Breast epithelium (tissue), 4 donors: Measurements from ENCODE around the gene MDFI. TPM values are rescaled to one million over a fixed set of nuclear protein-coding genes. Genes with fewer than 3 reads are reported as not detected.

ENCODE experiments used
- DNase-seq, 2 donors: peaks; one replicate each; pipeline ENCODE4 v3.0.0-alpha.2; 2019; ENCODE audit warnings: low spot score in 2 of 2
- H3K27ac ChIP-seq, 2 donors: fragments of 200-600 bp; sonication (generic) in 1 of 2; one replicate each; pipeline ENCODE4 v1.5.1; 2016 to 2019; ENCODE audit warnings: mild to moderate bottlenecking in 1 of 2
- H3K27me3 ChIP-seq, 2 donors: fragments of 200-600 bp; sonication (generic) in 1 of 2; one replicate each; pipeline versions ENCODE4 v1.5.1 to v1.6.0; 2017 to 2019; ENCODE audit warnings: control low read depth in 1 of 2, mild to moderate bottlenecking in 1 of 2
- H3K36me3 ChIP-seq: fragments of 200-600 bp; one replicate; pipeline ENCODE4 v1.5.1; 2019
- H3K4me1 ChIP-seq, 2 donors: fragments of 200-600 bp; sonication (generic); one replicate each; pipeline ENCODE4 v1.5.1; 2016 to 2019; ENCODE audit warnings: control low read depth in 1 of 2
- H3K4me3 ChIP-seq, 3 donors: fragments of 200-600 bp; sonication (generic); 1 replicate in 2 of 3; 2 replicates in 1 of 3; pipeline ENCODE4 v1.5.1; 2016 to 2019; ENCODE audit warnings: mild to moderate bottlenecking in 3 of 3, moderate library complexity in 2 of 3
- H3K9me3 ChIP-seq, 2 donors: fragments of 200-600 bp; sonication (generic) in 1 of 2; one replicate each; pipeline ENCODE4 v1.5.1; 2016 to 2019; ENCODE audit warnings: control low read depth in 1 of 2
- POLR2A ChIP-seq: fragments of 450-650 bp; IDR thresholded peaks from one replicate; pipeline ENCODE4 v1.6.1; 2016; ENCODE audit warnings: antibody characterized with exemption, mild to moderate bottlenecking, moderate library complexity
- POLR2AphosphoS5 ChIP-seq, 3 donors: sonication (generic); formaldehyde crosslinking; IDR thresholded peaks; one replicate each; pipeline ENCODE4 v1.6.1; 2017; ENCODE audit warnings: antibody characterized with exemption in 3 of 3
- intact Hi-C: fragments of 100-400 bp; cut with DNase I; formaldehyde crosslinking; loops from one replicate; pipeline ENCODE4 v1.15.1; 2023; ENCODE audit warnings: low total_unique reads
- total RNA-seq, 3 donors: library from RNA; depleted of rRNA; stranded (reverse); fragments of >200 nt; gene quantifications; one replicate each; pipeline ENCODE4 v1.1.0, GENCODE V29; 2016
- TF ChIP-seq, protein P1 (sequence below), 3 donors: fragments of 450-650 bp; IDR thresholded peaks; one replicate each; pipeline ENCODE4 v1.5.1; 2016 to 2017; ENCODE audit warnings: antibody characterized with exemption in 3 of 3, mild to moderate bottlenecking in 3 of 3, moderate library complexity in 3 of 3

Gene MDFI
- total RNA-seq, 3 donors from 2014 or later = 26.7 to 75.8 (median 36.1) TPM

DNA sequence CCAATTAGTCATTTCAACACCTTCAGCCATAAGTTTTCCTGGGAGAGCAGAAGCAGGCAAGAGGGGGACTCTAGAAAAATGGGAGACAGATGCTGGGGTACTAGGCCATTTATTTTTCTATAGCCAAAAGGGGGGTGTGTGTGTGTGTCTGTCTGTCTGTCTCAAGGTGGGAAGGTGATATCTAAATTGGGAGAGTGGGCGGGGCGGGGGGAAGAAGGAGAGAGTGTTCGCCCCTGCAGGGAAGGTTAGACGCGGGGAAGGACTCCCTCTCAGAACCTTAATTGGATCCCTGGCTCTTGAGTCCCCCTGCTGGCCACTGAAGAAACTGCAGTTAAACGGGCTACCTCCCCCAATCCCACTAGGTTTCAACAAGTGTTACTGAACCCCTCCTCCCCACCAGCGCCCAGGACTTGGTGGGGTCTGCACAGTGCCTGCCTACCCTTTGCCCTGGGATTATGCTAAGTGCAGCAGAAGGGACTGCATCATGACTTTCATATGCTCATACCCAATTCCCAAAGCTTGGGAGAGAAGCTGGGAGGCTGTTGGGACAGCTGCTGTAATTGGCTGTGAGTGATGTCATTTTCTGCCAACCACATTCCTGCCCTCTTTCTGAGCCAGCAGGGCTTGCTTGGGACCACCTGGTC, 46.3 kb upstream of the MDFI start:
- no peak overlapping the region for H3K4me3 ChIP-seq
- H3K4me1 ChIP-seq = no peaks in the 10 kb centered on the region
- no peak overlapping the region for H3K27ac ChIP-seq
- intact Hi-C loops = loop anchor here (10.0 kb wide), 1 partner anchor 227 kb away; no protein-coding TSS in a partner anchor
- peaks cover 6% of the 10 kb centered on the region for H3K36me3 ChIP-seq
- peak; percentile 56 to 81 for DNase-seq
- no peaks in the 10 kb centered on the region for H3K9me3 ChIP-seq
- no peaks in the 10 kb centered on the region for H3K27me3 ChIP-seq
- TF ChIP-seq POLR2AphosphoS5 (IDR thresholded peaks at IDR 0.05) = no peak
- TF ChIP-seq, protein P1, sequence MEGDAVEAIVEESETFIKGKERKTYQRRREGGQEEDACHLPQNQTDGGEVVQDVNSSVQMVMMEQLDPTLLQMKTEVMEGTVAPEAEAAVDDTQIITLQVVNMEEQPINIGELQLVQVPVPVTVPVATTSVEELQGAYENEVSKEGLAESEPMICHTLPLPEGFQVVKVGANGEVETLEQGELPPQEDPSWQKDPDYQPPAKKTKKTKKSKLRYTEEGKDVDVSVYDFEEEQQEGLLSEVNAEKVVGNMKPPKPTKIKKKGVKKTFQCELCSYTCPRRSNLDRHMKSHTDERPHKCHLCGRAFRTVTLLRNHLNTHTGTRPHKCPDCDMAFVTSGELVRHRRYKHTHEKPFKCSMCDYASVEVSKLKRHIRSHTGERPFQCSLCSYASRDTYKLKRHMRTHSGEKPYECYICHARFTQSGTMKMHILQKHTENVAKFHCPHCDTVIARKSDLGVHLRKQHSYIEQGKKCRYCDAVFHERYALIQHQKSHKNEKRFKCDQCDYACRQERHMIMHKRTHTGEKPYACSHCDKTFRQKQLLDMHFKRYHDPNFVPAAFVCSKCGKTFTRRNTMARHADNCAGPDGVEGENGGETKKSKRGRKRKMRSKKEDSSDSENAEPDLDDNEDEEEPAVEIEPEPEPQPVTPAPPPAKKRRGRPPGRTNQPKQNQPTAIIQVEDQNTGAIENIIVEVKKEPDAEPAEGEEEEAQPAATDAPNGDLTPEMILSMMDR (IDR thresholded peaks at IDR 0.05) = peak; percentile 72 to 95 (median 95)

- Histone ChIP-seq H3K9me3 (no peaks in the 10 kb centered on the region), H3K27ac (no peak overlapping the region), H3K4me1 (no peaks in the 10 kb centered on the region), H3K36me3 (peaks cover 6% of the 10 kb centered on the region), H3K4me3 (no peak overlapping the region), H3K27me3 (no peaks in the 10 kb centered on the region)
- intact Hi-C loops = loop anchor here (10.0 kb wide), 1 partner anchor 229 kb away; no protein-coding TSS in a partner anchor
- DNase-seq = no peak
- TF ChIP-seq POLR2A = no peak
Measured at GRCh38 chr6:41593406-41593805, 44.9 kb upstream of the MDFI start.

- H3K27ac ChIP-seq = peak overlapping the region in 1 of 2 donors; percentile 52
- TF ChIP-seq POLR2A = no peak
- no peak for TF ChIP-seq POLR2AphosphoS5 (IDR thresholded peaks at IDR 0.05)
- TF ChIP-seq, protein P1 (IDR thresholded peaks at IDR 0.05) = no peak
- intact Hi-C loops = loop anchor here (10.0 kb wide), 1 partner anchor 229 kb away; no protein-coding TSS in a partner anchor
- no peaks in the 10 kb centered on the region for H3K27me3 ChIP-seq
- DNase-seq = no peak
- no peaks in the 10 kb centered on the region for H3K9me3 ChIP-seq
- H3K36me3 ChIP-seq = peaks cover 6% of the 10 kb centered on the region
- H3K4me1 ChIP-seq = no peaks in the 10 kb centered on the region
- H3K4me3 ChIP-seq = no peak overlapping the region
Measured at GRCh38 chr6:41593839-41594238, 44.4 kb upstream of the MDFI start.

GRCh38 chr6:41594326-41594725, 43.9 kb upstream of the MDFI start:
- Histone ChIP-seq H3K36me3 (peaks cover 6% of the 10 kb centered on the region), H3K9me3 (no peaks in the 10 kb centered on the region), H3K27me3 (no peaks in the 10 kb centered on the region), H3K27ac (peak overlapping the region in 1 of 2 donors; percentile 52), H3K4me3 (no peak overlapping the region), H3K4me1 (no peaks in the 10 kb centered on the region)
- no peak for TF ChIP-seq POLR2AphosphoS5 (IDR thresholded peaks at IDR 0.05)
- TF ChIP-seq, protein P1 (IDR thresholded peaks at IDR 0.05) = no peak
- no peak for TF ChIP-seq POLR2A
- DNase-seq = no peak
- intact Hi-C loops = loop anchor here (10.0 kb wide), 1 partner anchor 230 kb away; no protein-coding TSS in a partner anchor

- intact Hi-C loops = loop anchor here (10.0 kb wide), 1 partner anchor 230 kb away; no protein-coding TSS in a partner anchor
- Histone ChIP-seq H3K9me3 (no peaks in the 10 kb centered on the region), H3K27me3 (no peaks in the 10 kb centered on the region), H3K4me1 (no peaks in the 10 kb centered on the region), H3K4me3 (no peak overlapping the region), H3K27ac (peak overlapping the region in 1 of 2 donors; percentile 25), H3K36me3 (peaks cover 6% of the 10 kb centered on the region)
- TF ChIP-seq, protein P1 (IDR thresholded peaks at IDR 0.05) = no peak
- peak in 1 of 3 donors; percentile 8 for TF ChIP-seq POLR2AphosphoS5 (IDR thresholded peaks at IDR 0.05)
- no peak for DNase-seq
Measured at GRCh38 chr6:41594766-41595165, 43.5 kb upstream of the MDFI start.
